Loucy (cell line): ENCODE results near the gene ZNF516.
"Not testable (repeated sequence)": the region's sequence is repeated elsewhere in the genome, so short reads cannot be mapped to it uniquely, and the experiment has no call there.

Experiments
- H2AFZ ChIP-seq: fragments of 200-600 bp; sonication (generic); 2 replicates; pipeline ENCODE4 v1.6.0; 2016; ENCODE audit warnings: antibody characterized with exemption, mild to moderate bottlenecking, low read length, moderate library complexity
- H3F3A ChIP-seq: fragments of 200-600 bp; 2 replicates; pipeline ENCODE4 v1.6.0; 2016; ENCODE audit warnings: antibody characterized with exemption, low read depth, mild to moderate bottlenecking
- H3K27me3 ChIP-seq: fragments of 200-600 bp; sonication (generic); 2 replicates; pipeline ENCODE4 v1.6.1; 2014; ENCODE audit warnings: low read length, mild to moderate bottlenecking; ENCODE audit not compliant: insufficient read depth, poor library complexity, severe bottlenecking
- H3K36me3 ChIP-seq: fragments of 200-600 bp; sonication (generic); 2 replicates; pipeline ENCODE4 v1.6.1; 2016; ENCODE audit warnings: low read length; ENCODE audit not compliant: insufficient read depth
- H3K4me1 ChIP-seq: fragments of 200-600 bp; sonication (generic); 2 replicates; pipeline ENCODE4 v1.5.1; 2014; ENCODE audit warnings: low read length, mild to moderate bottlenecking; ENCODE audit not compliant: insufficient read depth, poor library complexity, severe bottlenecking
- H3K4me2 ChIP-seq: fragments of 200-600 bp; sonication (generic); 2 replicates; pipeline ENCODE4 v1.6.0; 2014; ENCODE audit warnings: antibody characterized with exemption, low read length, low read depth, mild to moderate bottlenecking; ENCODE audit not compliant: poor library complexity, severe bottlenecking
- H3K4me3 ChIP-seq: fragments of 200-600 bp; sonication (generic); 2 replicates; pipeline ENCODE4 v1.5.1; 2014; ENCODE audit warnings: low read length, mild to moderate bottlenecking, mixed read lengths; ENCODE audit not compliant: poor library complexity, severe bottlenecking
- H3K79me2 ChIP-seq: fragments of 200-600 bp; sonication (generic); 2 replicates; pipeline ENCODE4 v1.6.1; 2014; ENCODE audit warnings: low read length; ENCODE audit not compliant: insufficient read depth
- H3K9ac ChIP-seq: fragments of 200-600 bp; sonication (generic); 2 replicates; pipeline ENCODE4 v1.6.0; 2014; ENCODE audit warnings: mild to moderate bottlenecking, low read depth, low read length, moderate library complexity; ENCODE audit not compliant: poor library complexity, severe bottlenecking
- H3K9me2 ChIP-seq: fragments of 200-600 bp; sonication (generic); replicated peaks from 2 replicates; pipeline ENCODE4 v1.6.1; 2016; ENCODE audit warnings: low read depth, low read length, mixed read lengths
- H3K9me3 ChIP-seq: fragments of 200-600 bp; sonication (generic); 2 replicates; pipeline ENCODE4 v1.6.1; 2014; ENCODE audit warnings: mild to moderate bottlenecking, antibody characterized with exemption, low read length, low read depth; ENCODE audit not compliant: insufficient read depth
- H4K20me1 ChIP-seq: fragments of 200-600 bp; sonication (generic); 2 replicates; pipeline ENCODE4 v1.6.0; 2014; ENCODE audit warnings: antibody characterized with exemption, low read length, mild to moderate bottlenecking; ENCODE audit not compliant: insufficient read depth, poor library complexity, severe bottlenecking
- EZH2phosphoT487 ChIP-seq: fragments of 200-600 bp; IDR thresholded peaks from 2 replicates; pipeline ENCODE4 v1.6.1; 2018; ENCODE audit warnings: antibody characterized with exemption, mild to moderate bottlenecking, moderate library complexity, borderline replicate concordance
- TF ChIP-seq, protein P1 (sequence below): fragments of 200-600 bp; sonication (generic); conservative IDR thresholded peaks from 2 replicates; pipeline ENCODE4 v1.5.1; 2014; ENCODE audit warnings: mild to moderate bottlenecking, antibody characterized with exemption, low read length

ZNF516 gene

DNA sequence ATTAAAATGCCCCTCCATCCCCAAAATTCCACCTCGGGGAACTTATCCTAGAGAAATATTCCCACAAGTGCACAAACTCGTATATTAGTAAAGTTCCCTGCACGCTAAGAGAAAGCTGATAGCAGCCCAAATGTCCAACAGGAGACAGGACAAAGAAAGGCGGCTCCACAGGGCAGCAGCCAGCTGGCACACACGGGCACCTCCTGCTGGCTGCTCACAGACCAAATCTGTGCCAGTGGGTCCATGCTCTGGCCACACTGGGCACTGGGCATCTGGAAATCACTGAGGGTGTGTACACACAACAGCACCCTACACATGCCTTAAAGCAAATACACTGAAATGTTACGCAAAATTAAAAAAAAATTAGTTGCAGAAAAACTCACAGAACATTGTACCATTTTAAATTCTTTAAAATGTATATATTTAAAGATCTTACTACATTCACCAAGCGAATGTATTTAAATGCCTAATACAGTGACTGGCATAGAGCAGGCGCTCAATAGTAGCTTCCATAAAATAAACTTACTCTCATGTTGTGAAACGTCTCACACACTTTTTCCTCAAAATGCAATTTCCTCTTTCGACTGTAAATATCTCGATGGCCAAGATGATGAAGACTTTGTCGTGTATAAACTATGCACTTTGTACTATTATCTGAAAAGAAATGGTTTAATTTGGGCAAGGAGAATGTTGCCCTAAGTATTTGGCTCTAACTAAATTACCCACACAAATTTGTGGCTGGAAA, 19.4 kb downstream of the ZNF516 start:
- no peaks in the 10 kb centered on the region for H3K9me3 ChIP-seq
- no peaks in the 10 kb centered on the region for H3K36me3 ChIP-seq
- H4K20me1 ChIP-seq = no peaks in the 10 kb centered on the region
- H3K27me3 ChIP-seq = no peaks in the 10 kb centered on the region
- H2AFZ ChIP-seq = no peak overlapping the region
- peaks cover 11% of the 10 kb centered on the region; the same call in 1 of the 2 replicates for H3K79me2 ChIP-seq
- no peaks in the 10 kb centered on the region for H3F3A ChIP-seq
- H3K9ac ChIP-seq = no peak overlapping the region
- H3K4me2 ChIP-seq = no peak overlapping the region
- no peak for TF ChIP-seq EZH2phosphoT487
- TF ChIP-seq, protein P1, sequence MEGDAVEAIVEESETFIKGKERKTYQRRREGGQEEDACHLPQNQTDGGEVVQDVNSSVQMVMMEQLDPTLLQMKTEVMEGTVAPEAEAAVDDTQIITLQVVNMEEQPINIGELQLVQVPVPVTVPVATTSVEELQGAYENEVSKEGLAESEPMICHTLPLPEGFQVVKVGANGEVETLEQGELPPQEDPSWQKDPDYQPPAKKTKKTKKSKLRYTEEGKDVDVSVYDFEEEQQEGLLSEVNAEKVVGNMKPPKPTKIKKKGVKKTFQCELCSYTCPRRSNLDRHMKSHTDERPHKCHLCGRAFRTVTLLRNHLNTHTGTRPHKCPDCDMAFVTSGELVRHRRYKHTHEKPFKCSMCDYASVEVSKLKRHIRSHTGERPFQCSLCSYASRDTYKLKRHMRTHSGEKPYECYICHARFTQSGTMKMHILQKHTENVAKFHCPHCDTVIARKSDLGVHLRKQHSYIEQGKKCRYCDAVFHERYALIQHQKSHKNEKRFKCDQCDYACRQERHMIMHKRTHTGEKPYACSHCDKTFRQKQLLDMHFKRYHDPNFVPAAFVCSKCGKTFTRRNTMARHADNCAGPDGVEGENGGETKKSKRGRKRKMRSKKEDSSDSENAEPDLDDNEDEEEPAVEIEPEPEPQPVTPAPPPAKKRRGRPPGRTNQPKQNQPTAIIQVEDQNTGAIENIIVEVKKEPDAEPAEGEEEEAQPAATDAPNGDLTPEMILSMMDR = no peak
- no peak overlapping the region for H3K4me3 ChIP-seq
- H3K9me2 ChIP-seq = no peaks in the 10 kb centered on the region
- H3K4me1 ChIP-seq = peaks cover 8% of the 10 kb centered on the region

DNA sequence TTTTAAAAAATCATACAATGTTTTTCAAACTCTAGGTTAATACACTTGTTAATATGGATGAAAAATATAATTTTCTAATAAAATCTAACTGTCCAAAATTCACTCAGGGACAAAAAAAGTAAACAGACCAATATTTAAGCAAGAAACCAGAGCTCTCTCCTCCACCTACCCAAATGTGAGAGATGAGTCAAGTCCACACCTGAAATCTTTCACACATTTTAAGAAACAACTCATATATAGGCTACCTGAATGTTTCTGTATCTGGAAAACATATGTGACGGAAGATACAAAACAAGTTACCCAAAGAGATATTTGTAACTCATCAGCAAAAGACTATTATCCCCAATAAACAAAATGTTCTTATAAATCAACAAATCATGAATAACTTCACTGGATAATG, 20.2 kb downstream of the ZNF516 start:
- Histone ChIP-seq H3K4me2 (no peak overlapping the region), H3K9ac (no peak overlapping the region), H3K4me1 (peaks cover 8% of the 10 kb centered on the region), H3K9me3 (no peaks in the 10 kb centered on the region), H3F3A (no peaks in the 10 kb centered on the region), H4K20me1 (no peaks in the 10 kb centered on the region), H3K79me2 (peaks cover 11% of the 10 kb centered on the region; the same call in 1 of the 2 replicates), H2AFZ (no peak overlapping the region), H3K36me3 (no peaks in the 10 kb centered on the region), H3K4me3 (no peak overlapping the region), H3K27me3 (no peaks in the 10 kb centered on the region), H3K9me2 (no peaks in the 10 kb centered on the region)
- no peak for TF ChIP-seq EZH2phosphoT487
- TF ChIP-seq, protein P1 = no peak

DNA sequence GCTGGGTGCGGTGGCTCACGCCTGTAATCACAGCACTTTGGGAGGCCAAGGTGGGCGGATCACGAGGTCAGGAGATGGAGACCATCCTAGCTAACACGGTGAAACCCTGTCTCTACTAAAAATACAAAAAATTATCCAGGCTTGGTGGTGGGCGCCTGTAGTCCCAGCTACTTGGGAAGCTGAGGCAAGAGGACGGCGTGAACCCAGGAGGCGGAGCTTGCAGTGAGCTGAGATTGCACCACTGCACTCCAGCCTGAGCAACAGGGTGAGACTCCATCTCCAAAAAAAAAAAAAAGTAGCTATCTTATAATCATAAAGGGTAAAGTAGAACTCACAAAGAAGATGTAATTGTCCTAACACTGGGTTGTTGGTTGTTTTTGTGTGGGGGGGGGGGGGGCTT, 21.5 kb downstream of the ZNF516 start:
- not testable (repeated sequence) for H3K36me3 ChIP-seq, H3K4me1 ChIP-seq, H4K20me1 ChIP-seq, H3K9me3 ChIP-seq, H3K4me2 ChIP-seq, H3K27me3 ChIP-seq, H2AFZ ChIP-seq, H3K9ac ChIP-seq, H3F3A ChIP-seq, H3K4me3 ChIP-seq, H3K9me2 ChIP-seq
- H3K79me2 ChIP-seq = peaks cover 11% of the 10 kb centered on the region; the same call in 1 of the 2 replicates

DNA sequence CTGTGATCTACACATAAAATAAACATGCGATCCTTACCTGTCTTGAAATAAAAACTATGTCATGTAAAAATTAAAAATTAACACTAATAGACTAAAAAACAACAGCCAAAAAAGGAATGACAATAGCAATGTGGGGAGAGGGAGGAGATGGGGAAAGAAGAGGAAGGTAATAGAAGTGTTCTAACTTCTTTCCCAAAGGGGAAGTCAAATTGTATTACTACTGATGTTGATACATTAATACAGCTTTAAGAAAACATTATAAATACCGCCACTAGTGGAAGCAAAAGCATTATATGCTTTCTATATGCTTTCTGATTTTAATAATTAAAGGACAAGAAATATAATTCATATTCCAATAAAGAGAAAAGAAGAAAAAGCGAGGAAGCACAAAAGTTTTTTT, 22.2 kb downstream of the ZNF516 start:
- Histone ChIP-seq H3K9me3 (no peaks in the 10 kb centered on the region), H3K36me3 (no peaks in the 10 kb centered on the region), H3K4me1 (peaks cover 12% of the 10 kb centered on the region), H3K9me2 (no peaks in the 10 kb centered on the region), H3K9ac (no peak overlapping the region), H3K4me3 (no peak overlapping the region), H2AFZ (no peak overlapping the region), H3K4me2 (no peak overlapping the region), H3K27me3 (no peaks in the 10 kb centered on the region), H3K79me2 (peaks cover 11% of the 10 kb centered on the region; the same call in 1 of the 2 replicates), H3F3A (no peaks in the 10 kb centered on the region; the same call in 1 of the 2 replicates), H4K20me1 (no peaks in the 10 kb centered on the region)
- TF ChIP-seq, protein P1 = no peak
